Activated CD4-positive, alpha-beta T cell treated with anti-CD3 and anti-CD28 coated beads for 24 hours (primary cell): ENCODE data around the gene EHMT2.
"Not testable (repeated sequence)": the region's sequence is repeated elsewhere in the genome, so short reads cannot be mapped to it uniquely, and the experiment has no call there.

Experiments
- DNase-seq, 2 donors: peaks; one replicate each; pipeline ENCODE4 v3.0.0-alpha.2; 2020; ENCODE audit warnings: low read depth in 2 of 2

EHMT2 gene

GRCh38 chr6:31897612-31898382 lies at the start of gene EHMT2:
EHMT2 (minus strand) TSS chr6:31897698; CDS start chr6:31897677, 21 bp downstream.
- DNase-seq = peak; percentile 76 to 79

- DNase-seq = no peak
Measured at GRCh38 chr6:31947070-31947675, 49.7 kb upstream of the EHMT2 start.

DNA sequence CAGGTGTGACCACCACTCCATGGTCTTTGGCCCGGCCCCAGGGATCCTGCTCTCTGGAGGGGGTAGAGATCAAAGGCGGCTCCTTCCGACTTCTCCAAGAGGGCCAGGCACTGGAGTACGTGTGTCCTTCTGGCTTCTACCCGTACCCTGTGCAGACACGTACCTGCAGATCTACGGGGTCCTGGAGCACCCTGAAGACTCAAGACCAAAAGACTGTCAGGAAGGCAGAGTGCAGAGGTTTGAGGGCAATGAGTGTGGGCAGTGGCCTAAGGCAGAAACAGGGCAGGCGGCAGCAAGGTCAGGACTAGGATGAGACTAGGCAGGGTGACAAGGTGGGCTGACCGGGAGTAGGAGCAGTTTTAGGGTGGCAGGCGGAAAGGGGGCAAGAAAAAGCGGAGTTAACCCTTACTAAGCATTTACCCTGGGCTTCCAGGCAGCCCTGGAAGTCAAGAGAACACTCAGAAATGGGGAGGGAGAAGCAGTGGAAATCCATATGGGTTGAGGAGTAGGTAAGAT lies 48.9 kb upstream of the EHMT2 start:
- no peak for DNase-seq

DNA sequence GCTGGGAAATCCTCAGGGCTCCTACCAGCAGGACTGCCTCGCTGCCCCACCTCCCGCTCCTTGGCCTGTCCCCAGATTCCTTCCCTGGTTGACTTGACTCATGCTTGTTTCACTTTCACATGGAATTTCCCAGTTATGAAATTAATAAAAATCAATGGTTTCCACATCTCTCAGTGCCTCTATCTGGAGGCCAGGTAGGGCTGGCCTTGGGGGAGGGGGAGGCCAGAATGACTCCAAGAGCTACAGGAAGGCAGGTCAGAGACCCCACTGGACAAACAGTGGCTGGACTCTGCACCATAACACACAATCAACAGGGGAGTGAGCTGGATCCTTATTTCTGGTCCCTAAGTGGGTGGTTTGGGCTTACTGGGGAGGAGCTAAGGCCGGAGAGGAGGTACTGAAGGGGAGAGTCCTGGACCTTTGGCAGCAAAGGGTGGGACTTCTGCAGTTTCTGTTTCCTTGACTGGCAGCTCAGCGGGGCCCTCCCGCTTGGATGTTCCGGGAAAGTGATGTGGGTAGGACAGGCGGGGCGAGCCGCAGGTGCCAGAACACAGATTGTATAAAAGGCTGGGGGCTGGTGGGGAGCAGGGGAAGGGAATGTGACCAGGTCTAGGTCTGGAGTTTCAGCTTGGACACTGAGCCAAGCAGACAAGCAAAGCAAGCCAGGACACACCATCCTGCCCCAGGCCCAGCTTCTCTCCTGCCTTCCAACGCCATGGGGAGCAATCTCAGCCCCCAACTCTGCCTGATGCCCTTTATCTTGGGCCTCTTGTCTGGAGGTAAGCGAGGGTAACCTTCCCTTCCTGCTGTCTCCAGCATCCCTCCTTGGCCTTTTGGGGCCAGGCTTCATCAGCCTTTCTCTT lies 48.2 kb upstream of the EHMT2 start, which contains the start of gene CFB:
CFB (plus strand) TSS at position 589 of the 863 bp plus-strand sequence; CDS start at position 716, 127 bp downstream.
- no peak for DNase-seq

- no peak for DNase-seq
Measured at GRCh38 chr6:31945154-31945506, 47.6 kb upstream of the EHMT2 start.

DNA sequence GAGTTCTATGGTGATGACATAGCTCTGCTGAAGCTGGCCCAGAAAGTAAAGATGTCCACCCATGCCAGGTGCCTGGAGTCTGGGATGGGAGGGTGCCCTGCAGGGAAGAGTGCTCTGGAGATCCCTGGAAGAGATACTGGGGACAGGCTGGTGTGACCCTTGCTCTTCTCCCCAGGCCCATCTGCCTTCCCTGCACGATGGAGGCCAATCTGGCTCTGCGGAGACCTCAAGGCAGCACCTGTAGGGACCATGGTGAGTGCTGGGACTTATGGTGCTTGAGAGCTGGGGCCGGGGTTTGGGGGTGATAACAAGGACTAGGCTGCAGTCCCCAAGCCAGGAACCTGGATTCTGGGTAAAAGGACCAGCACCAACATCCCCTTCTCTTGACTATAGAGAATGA lies 46.2 kb upstream of the EHMT2 start:
- DNase-seq = no peak

GRCh38 chr6:31940256-31940664 lies 42.8 kb upstream of the EHMT2 start:
- DNase-seq = no peak

DNA sequence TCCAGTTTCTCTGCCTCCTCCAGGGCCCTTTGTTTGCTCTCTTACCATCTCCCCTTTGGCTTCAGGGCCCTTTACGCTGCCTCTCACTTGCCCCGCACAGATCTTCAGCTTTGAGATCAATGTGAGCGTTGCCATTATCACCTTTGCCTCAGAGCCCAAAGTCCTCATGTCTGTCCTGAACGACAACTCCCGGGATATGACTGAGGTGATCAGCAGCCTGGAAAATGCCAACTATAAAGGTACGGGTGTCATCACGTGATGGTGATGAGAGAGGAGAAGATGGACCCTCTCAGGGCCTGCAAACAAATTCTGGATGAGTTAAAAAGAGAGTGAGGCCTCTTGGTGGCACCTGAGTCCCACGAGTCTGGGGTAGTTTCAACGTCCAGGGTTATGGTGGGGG lies 38.3 kb upstream of the EHMT2 start:
- DNase-seq = no peak

DNA sequence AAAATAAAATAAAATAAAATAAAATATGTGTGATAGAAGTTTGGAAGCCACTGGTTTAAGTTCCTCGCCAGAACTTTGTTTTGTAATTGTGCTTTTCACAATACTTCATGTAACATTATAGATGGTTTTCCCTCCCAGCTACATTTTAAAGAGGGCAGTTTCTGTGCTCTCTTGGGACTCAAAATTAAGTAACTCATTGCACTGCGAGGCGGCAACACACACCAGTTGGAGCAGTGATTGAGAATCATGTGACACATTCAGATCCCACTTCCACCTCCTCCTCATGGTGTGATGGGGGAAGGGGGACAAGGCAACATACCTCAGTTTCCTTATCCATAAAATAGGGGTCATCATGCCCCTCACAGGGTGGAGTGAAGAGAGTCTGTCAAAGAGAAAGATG lies 37.5 kb upstream of the EHMT2 start:
- no peak for DNase-seq

- DNase-seq = no peak
Measured at GRCh38 chr6:31933537-31933936, 36.0 kb upstream of the EHMT2 start.

DNA sequence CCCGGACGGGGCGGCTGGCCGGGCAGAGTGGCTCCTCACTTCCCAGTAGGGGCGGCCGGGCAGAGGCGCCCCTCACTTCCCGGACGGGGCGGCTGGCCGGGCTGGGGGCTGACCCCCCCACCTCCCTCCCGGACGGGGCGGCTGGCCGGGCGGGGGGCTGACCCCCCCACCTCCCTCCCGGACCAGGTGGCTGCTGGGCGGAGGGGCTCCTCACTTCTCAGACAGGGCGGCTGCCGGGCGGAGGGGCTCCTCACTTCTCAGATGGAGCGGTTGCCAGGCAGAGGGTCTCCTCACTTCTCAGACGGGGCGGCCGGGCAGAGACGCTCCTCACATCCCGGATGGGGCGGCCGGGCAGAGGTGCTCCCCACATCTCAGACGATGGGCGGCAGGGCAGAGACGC lies 34.6 kb upstream of the EHMT2 start:
- not testable (repeated sequence) for DNase-seq

- DNase-seq = no peak
Measured at GRCh38 chr6:31930962-31931361, 33.5 kb upstream of the EHMT2 start.

GRCh38 chr6:31928672-31928939 lies 31.1 kb upstream of the EHMT2 start:
- DNase-seq = no peak

GRCh38 chr6:31927863-31928671 lies 30.6 kb upstream of the EHMT2 start:
- no peak for DNase-seq

- no peak for DNase-seq
Measured at GRCh38 chr6:31927242-31927862, 29.9 kb upstream of the EHMT2 start, which contains the start of gene C2. C2 (plus strand) TSS chr6:31927717; CDS start chr6:31927753, 36 bp downstream.

DNA sequence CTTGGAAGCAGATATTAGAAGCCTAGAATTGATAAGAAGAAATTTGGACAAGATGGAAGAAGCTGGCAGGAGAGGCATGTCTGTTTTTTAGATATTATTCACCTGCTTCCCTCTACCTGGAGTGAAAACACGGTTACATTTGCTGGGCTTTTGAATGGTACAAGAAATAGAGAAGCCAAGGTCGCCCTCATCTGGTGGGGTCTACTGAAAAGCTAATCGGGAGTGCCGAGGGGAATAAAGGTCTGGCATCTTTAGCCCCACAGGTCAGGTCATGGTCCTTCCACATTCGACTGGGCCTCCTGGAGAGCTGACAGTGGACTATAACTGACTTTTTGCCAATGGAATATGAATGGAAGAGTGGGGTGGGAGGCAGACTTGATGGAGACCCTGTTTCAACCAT lies 25.4 kb upstream of the EHMT2 start:
- DNase-seq = no peak

DNA sequence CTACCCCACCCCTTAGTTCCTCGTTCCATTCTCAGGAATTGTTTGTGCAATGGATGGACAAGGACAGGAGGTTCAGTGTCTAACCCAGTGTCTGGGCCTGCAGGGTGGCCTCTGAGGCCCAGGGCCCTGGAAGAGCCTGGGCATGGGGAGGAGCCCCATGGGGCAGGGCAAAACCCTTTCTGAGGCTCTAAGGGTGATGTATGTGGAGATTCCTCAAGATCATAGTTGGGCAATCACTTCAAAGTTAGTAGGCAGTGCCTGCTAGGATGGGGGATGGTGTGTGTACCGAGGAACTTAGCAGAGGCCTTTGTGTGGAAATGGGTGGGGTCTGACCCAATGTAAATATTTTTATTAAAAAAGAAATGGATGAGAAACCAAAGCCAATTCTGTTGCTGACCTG lies 23.3 kb upstream of the EHMT2 start:
- no peak for DNase-seq

GRCh38 chr6:31919624-31920303 lies 22.3 kb upstream of the EHMT2 start:
- DNase-seq = no peak

GRCh38 chr6:31918069-31918720 lies 20.7 kb upstream of the EHMT2 start:
- no peak for DNase-seq

DNA sequence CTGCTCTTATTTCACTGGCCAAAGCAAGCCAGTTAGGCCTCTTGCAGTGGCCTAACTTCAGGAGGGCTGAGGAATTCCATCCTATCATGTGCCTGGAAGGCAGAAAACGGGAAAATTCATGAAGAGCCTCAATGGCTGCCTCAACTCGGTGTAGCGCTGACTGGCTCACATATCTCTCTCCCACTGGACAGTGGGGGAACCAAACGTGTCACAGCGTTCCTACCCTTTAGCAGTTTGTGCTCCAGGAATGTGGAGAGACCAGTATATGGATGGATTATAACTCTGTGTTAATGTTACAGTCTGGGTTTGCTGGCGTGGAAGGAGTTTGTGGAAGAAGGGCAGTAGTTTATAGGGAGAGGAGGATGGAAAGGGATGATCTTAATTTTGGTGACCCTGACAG lies 18.3 kb upstream of the EHMT2 start:
- no peak for DNase-seq
